GM19193 (cell line): ENCODE measurements around the gene PSMC5.

Source experiments
- POLR2A ChIP-seq: IDR thresholded peaks from 4 replicates; pipeline ENCODE4 v1.6.1; 2011; ENCODE audit not compliant: insufficient read depth, insufficient read length; ENCODE audit errors: extremely low read depth

Gene PSMC5

DNA sequence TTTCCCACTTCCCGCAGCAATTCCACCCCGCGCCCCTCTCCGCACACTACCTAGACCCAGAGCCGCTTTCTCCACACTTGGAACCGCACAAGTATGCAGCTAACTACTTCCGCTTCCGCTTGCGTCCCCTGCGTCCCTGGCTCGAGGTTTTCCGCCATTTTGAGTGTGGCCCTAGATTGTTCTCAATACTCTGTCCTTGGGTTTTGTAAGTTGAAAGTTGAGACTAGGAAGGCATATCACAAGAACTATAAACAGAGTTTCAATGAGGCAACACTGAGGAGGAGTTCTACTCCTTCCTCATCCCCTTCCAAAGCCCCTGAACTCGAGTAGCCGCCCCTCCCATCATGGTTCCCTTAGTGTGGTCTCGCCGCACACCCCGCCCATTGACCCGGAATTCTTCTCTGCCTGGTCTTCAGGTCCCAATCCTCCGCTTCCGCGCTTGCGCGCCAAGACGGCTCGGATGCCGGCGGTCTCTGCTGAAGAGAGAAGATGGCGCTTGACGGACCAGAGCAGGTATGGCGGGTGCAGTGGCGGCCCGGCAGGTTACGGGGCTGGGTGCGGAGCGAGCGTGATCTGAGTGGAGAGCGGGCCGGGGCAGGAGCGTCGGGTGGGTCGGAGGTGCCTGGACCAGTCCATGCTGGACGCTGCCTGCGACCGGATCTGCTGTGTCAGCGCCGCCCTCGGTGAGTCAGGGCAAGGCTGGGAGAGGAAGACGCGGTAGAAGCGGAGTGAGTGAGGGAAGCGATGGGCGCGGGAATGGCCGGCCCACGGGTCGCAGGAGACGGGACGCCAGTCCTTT, at the start of gene PSMC5, which contains the start of gene FTSJ3:
PSMC5 (plus strand) TSS at position 430 of the 799 bp plus-strand sequence; CDS start at position 490, 60 bp downstream.
FTSJ3 (minus strand) TSS at position 662 of the 799 bp plus-strand sequence. CDS start 761 bp downstream, outside the sequence.
- TF ChIP-seq POLR2A, result peak; percentile 96

DNA sequence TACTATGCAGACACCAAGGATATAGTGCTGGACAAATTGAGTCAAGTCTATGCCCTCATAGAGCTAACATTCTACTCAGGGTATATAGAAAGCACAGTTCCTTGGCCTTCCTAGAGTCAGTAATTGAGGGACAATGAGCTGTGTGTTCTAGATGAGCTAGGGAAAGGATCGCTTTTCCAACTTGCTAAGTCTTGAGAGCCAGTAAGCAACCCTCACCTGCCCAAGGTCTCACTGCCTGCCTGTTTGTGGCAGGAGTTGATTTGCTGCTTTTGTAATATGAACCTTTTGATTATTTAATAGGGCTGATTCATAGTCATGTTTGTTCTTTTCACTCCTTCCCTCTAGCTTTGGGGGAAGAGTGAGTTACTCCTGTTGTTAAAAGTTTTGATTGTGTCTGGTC, 46.7 kb upstream of the PSMC5 start:
- no peak for TF ChIP-seq POLR2A

DNA sequence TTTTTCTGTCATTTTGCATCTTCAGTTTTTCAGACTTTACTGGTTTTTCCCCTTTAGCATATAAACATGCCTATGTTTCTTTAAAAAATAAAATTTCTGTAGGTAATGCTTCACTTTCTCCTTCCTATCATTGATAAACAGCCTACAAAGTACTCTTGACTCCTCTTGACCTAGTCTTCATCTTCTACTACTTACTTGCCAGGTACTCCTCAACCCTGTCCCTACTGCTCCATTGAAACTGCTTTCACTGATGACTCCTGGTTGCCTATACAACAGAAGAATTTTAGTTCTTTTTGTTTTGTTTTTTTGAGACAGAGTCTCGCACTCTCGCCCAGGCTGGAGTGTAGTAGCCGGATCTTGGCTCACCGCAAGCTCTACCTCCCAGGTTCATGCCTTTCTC, 46.3 kb upstream of the PSMC5 start:
- TF ChIP-seq POLR2A, result no peak

GRCh38 chr17:63783522-63783921, 43.7 kb upstream of the PSMC5 start:
- TF ChIP-seq POLR2A, result no peak

- no peak for TF ChIP-seq POLR2A
Measured at GRCh38 chr17:63785556-63785955, 41.7 kb upstream of the PSMC5 start.

DNA sequence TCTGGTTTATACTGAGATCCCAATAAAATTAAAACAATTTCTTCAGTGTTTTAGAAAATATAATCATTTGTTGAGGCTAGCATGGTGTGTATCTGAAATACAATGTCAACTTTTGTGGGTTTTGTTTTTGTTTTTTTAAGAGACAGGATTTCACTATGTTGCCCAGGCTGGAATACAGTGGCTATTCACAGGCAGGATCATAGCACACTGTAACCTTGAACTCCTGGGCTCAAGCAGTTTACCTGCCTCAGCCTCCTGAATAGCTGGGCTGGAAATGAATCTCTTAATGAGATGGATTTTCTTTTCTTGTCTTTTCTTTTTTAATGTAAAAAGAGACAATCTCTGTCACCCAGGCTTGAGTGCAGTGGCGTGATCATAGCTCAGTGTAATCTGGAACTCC, 41.1 kb upstream of the PSMC5 start:
- TF ChIP-seq POLR2A, result no peak

GRCh38 chr17:63786971-63787711, 40.1 kb upstream of the PSMC5 start:
- TF ChIP-seq POLR2A, result no peak

DNA sequence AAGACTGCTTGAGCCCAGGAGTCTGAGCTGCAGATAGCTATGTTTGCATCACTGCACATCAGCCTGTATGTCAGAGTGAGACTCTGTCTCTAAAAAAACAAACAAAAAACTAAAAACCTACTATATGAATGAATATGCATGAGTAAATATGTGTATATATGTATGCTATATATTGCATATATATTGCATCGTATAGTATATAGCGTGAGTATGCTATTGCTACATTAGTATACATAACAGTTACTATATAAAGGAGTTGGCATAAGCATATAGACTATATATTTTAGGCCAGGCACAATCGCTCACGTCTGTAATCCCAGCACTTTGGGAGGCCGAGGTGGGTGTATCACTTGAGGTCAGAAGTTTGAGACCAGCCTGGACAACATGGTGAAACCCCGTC, 37.2 kb upstream of the PSMC5 start:
- TF ChIP-seq POLR2A, result no peak

DNA sequence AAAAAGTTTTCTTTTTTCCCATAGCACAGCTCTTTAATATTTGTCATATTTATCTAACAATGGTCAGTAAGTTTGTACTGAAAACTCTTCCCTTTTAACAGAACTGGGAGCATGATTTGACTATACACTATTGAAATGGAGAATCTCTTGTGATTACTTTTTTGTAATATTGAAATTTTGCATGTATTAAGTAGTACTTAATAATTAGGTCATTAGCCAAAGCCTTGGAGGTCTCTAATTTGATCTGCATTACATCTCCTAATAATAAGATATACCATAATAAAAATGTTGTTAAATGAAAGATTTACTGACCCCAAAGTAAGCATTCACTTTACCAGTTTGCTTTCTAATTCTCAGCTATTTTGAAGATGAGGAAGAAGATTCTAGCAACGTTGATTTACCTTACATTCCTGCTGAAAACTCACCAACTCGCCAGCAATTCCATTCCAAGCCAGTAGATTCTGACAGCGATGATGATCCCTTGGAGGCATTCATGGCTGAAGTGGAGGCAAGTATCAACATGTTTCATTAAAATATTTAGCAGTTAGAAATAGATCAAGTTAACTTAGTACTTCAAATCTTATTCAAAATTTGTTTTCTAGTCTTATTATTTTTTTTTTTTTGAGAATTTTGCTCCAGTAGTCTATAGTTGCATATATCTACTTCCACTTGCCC, 35.0 kb upstream of the PSMC5 start:
- TF ChIP-seq POLR2A, result no peak

- no peak for TF ChIP-seq POLR2A
Measured at GRCh38 chr17:63798572-63799106, 28.6 kb upstream of the PSMC5 start.

DNA sequence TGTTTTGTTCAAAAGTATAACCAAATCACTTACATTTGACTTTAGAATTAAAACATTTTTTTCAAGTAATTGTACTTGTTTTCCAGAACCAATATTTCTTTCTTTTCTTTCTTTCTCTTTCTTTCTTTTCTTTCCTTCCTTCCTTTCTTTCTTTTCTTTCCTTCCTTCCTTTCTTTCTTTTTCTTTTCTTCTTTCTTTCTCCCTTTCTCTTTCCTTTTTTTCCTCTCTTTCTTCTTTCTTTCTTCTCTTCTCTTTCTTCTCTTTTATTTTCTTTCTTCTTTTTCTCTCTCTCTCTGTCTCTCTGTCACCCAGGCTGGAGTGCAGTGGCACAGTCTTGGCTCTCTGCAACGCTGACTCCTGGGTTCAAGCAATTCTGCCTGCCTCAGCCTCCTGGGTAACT, 26.4 kb upstream of the PSMC5 start:
- TF ChIP-seq POLR2A, result no peak

GRCh38 chr17:63804328-63804727, 22.9 kb upstream of the PSMC5 start:
- TF ChIP-seq POLR2A, result no peak

DNA sequence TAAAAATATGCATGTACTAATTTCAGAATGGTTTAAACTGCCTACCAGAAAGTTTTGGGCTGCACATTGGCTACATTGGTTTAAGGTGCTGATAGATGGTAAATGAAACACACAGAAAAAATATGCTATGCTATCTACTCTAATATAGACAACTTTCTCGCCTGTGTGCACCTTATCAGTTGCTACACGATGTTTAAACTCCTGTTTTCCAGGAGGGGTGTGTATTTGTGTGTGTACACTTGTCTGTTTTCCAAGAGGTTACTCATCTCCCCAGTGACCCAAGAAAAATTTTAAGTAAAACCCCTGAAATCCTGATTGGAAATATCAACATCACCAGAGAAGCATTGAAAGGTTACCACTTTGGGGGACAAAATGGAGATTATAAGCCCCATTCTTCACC, 21.6 kb upstream of the PSMC5 start:
- no peak for TF ChIP-seq POLR2A

GRCh38 chr17:63809970-63810369, 17.3 kb upstream of the PSMC5 start:
- TF ChIP-seq POLR2A, result no peak

DNA sequence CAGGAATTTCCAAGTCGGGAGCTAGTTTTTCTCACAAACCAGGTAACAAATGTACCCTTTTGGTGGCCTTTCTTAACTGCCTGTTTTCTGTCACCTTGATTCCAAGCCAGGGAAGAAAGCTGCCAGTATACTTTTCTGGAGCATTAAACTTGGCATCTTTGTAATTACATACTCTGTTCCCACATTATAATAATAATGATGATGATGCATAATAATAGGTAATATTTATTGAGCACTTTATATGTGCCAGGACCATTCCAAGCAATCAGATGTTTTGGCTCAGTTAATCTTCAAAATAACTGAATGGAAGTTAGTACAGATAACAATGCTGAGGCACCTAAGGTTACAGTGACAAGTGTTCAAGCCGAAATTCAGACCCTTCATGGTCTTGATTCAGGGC, 11.1 kb upstream of the PSMC5 start:
- no peak for TF ChIP-seq POLR2A

DNA sequence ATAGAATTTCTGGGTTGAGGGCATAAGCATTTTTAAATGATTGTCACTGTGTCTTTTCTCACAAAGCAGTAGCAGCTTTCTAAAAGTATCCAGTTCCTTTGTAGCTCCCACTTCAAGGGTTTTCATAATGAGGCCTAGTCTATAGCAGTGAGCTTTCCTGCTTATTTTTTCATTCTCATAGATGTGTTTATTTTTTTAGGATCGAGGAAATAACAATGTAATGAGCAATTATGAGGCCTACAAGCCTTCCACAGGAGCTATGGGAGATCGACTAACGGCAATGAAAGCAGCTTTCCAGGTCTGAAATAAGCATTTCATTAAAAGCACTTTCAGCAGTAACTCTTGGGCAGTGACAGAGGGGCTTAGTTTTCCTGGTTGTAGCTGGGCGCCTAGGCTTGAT, 10.6 kb upstream of the PSMC5 start:
- no peak for TF ChIP-seq POLR2A

DNA sequence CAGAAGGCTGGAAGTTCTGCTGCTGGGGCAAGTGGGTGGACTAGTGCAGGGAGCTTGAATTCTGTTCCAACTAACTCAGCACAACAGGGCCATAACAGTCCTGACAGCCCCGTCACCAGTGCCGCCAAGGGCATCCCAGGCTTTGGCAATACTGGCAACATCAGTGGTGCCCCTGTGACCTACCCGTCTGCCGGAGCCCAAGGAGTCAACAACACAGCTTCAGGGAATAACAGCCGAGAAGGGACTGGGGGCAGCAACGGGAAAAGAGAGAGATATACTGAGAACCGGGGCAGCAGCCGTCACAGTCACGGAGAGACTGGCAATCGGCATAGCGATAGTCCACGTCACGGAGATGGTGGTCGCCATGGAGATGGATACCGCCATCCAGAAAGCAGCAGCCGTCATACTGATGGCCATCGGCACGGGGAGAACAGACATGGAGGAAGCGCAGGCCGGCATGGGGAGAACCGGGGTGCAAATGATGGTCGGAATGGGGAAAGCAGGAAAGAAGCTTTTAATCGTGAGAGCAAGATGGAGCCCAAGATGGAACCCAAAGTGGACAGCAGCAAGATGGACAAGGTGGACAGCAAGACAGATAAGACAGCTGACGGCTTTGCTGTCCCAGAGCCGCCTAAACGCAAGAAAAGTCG, 9.4 kb upstream of the PSMC5 start:
- peak; percentile 34 for TF ChIP-seq POLR2A
